CD4-positive, alpha-beta T cell treated with Interferon alpha-2 for 1 hour (primary cell): ENCODE data around the gene SLC7A11.
"Not testable (repeated sequence)": the region's sequence is repeated elsewhere in the genome, so short reads cannot be mapped to it uniquely, and the experiment has no call there.

Source experiments
- DNase-seq, 2 donors: peaks; one replicate each; pipeline ENCODE4 v3.0.0-alpha.2; 2020 to 2022

Gene SLC7A11

DNA sequence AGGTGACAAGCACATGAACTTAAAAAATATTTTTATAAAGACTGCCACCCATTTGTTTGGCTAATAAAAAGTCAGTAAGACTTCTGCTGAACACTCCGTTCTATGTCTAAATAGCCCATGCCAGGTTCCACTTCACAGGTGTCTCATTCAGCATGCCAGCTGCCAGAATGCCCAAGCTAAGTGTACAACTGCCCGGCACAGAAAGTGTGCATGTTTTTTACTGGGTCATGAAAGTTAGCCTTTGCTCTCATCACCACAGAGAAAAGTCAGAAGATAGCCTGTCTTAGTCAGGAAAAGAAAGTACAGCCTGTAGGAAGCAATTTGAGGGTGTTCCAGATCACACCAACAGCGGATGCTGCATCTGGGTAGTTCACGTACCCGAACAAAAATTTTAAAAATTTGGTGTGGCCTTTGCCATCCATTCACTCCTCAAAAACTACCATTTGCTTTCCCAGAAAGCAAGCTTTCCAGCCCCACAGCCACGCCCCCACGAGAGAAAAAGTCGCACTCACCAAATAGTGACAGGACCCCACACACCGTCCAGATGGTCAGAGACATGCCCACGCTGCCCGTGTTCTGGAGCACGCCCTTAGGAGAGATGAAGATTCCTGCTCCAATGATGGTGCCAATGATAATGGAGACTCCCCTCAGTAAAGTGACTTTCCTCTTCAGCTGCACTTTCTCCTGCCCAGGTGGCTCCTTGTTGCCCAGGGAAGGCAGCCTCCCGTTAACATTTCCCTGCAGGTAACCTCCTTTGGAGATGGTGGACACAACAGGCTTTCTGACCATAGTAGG, 671 bp downstream of the SLC7A11 start:
- no peak for DNase-seq

DNA sequence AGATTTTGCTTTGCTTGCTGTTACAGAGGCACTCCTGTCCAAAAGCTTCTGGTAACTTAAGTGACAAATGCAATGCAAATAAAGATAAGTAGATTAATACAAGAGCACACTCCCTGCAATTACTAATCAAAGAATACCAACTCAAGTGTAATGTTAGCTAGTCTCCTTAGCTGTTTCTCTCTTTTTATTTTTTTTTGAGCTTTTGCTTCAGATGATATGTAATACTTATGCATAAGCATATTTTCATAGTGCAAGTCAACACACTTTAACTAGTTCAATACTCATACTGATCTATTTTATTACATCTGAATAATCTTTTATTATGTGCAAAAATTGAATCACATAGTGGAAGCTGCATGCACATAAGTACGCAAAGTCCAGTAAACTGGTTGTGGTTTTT, 2.7 kb downstream of the SLC7A11 start:
- DNase-seq, result no peak

DNA sequence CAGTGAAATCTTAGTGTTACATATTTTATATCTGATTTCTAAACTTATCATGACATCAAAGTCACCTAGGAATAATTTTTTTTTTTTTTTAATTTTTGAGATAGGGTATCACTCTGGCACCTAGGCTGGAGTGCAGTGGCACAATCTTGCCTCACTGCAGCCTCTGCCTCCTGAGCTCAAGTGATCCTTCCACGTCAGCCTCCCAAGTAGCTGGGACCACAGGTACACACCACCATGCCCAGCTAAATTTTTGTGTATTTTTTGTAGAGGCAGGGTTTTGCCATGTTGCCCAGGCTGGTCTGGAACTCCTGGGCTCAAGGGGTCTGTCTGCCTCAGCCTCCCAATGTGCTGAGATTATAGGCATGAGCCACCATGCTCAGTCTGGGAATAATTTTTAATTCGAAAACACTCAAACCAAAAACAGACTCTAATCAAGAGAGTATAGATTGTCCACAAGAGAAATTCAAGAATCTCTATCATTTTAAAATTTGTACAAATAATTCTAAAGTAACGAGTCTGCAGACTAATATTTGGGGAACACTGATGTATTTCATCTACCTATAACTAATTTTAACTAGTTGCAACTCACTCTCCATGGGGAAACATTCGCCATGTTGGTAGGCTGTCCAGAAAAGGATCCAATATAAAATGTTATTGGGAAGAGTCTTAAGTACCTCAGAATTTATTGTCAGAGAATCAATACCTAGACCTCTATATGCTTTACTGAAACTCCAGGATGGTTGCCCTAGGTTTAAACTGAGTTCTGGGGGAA, 3.4 kb downstream of the SLC7A11 start:
- DNase-seq, result no peak

DNA sequence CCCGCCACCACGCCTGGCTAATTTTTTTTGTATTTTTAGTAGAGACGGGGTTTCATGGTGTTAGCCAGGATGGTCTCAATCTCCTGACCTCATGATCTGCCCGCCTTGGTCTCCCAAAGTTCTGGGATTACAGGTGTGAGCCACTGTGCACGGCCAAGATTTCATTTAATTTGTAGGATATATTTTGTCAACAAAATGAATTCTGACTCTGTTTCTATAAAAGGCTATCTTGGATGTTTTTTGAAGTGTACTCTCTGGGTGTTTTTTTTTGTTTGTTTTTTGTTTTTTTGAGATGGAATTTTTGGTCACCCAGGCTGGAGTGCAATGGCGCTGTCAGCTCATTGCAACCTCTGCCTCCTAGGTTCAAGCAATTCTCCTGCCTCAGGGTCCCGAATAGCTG, 5.0 kb downstream of the SLC7A11 start:
- not testable (repeated sequence) for DNase-seq

DNA sequence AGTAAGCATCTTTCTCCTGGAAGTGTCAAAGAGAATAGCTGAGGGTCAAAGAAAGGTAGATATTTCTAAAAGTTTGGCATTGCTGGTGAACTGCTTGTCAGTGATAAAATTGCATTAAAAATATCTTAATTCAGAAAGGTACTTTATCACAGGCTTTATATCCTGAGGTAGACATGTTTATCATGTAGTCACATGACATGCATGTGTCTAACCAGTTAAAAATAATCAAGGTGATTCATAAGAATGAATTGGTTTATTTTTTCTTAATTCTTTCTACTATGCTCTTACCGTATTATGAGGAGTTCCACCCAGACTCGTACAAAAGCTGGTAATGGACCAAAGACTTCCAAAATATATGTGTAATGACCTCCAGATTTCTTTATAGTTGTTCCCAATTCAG, 6.1 kb downstream of the SLC7A11 start:
- no peak for DNase-seq

DNA sequence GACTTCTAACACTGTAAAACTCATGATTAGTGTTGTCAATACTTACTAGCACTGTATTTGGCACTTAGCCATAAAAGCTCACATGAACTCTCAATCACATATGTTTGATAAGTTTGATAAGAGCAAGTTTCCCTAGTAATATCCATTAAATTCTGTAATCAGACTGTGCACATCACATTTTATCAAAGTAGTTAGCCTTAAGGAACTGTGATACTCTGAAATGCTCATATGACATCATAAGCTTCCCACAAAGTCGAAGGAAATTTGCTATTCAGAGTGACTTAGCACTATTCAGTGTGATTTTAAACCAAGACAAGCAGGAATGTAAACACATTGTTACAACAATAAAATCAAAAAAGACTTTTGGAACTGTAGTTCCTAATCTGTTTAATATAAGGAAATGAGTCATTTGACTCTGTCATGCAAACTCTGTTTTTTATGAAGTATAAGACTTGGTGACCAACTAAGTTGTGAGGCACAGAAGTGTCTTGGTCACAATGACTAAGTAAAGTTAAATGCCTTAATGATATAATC, 6.7 kb downstream of the SLC7A11 start:
- DNase-seq, result no peak

DNA sequence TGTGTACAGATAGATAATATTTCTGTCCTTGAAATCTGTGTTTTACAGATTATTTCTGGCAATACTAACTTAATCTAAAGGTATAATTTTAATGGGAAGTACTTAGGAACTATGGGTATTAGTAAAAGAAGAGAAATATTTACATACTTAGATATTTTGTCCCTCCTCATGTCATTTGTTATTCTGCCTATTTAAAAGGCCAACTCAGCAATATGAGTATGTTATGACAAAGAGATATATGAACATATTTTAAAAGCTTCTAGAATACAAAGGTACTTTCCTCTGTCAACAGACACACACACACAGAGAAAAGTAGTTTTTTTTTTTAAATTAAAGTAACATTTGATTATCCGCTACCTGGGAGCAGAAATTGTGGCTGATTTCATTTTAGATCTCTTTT, 7.9 kb downstream of the SLC7A11 start:
- no peak for DNase-seq

DNA sequence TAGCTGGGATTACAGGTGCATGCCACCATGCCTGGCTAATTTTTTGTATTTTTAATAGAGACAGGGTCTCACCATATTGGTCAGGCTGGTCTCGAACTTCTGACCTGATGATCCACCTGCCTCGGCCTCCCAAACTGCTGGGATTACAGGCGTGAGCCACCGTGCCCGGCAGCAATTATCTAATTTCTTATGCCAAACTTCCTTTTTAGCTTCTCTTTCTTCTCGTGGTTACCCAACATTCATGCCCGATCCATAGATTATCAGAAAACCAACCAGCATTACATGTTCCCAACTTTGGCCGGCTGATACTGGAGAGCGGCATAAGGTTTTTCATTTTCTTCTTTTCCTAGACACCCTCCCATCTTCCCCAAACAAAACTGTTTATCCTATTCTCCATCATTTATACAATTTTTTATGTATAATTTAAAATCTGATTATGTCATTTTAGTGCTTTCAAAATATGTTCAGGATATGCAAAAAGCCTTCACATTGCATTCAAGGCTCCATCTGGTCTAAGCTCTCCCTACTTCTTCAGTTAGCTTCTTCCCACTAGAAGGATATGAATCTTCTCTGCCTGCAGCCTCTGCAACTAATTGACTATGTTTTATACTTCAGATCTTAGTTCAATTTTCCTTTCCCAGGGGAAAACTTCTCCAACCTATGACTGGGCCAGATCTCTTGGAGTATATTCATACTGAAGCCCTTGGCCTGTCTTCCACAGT, 8.7 kb downstream of the SLC7A11 start:
- DNase-seq, result no peak

DNA sequence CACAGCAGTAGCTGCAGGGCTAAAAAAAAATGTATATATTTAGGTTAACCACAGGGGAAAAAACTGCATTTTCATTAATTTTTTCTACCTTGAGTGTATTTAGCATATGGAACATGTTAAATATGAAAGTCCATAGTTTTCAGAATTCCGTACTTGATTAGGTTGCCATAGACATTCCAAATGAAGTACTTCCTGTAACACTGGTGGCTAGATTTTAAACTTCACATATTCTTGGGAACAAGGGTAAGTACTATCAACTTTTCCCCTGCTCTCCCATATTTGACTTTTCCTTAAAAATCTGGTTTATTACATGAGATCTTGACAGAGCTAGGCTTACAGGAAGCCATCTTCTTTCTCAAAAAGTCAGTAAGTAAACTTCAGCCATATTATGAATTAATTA, 9.8 kb downstream of the SLC7A11 start:
- DNase-seq, result no peak

DNA sequence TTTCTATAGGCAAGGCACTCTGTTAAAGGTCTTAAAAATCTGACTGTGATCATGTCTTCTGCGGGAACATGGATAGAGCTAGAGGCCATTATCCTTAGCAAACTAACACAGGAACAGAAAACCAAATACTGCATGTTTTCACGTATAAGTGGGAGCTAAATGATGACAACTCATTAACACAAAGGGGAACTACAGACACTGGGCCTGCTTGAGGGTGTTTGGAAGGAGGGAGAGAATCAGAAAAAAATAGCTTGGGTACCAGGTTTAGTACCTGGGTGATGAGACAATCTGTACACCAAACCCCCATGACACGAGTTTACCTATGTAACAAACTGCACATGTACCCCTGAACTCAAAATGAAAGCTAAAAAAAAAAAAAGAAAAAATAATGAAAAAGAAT, 12.1 kb downstream of the SLC7A11 start:
- DNase-seq, result no peak

DNA sequence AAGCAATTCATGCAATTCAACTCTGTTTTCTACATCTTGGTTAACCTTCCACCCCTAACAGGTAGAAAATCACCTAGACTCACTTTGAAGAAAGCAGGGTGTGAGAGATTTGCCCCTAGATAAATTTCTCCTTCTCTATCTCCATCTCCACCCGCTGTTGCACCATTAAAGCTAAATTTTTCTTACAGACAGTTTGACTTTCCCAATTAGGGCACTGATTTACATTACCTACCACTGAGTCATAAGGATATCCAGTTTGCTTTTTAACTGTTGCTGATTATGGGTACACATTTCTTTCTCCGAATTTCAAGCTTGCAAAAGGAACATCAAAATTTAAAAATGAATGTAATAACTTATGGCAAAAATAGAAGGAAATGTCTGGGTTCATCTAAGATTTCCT, 13.0 kb downstream of the SLC7A11 start:
- no peak for DNase-seq

DNA sequence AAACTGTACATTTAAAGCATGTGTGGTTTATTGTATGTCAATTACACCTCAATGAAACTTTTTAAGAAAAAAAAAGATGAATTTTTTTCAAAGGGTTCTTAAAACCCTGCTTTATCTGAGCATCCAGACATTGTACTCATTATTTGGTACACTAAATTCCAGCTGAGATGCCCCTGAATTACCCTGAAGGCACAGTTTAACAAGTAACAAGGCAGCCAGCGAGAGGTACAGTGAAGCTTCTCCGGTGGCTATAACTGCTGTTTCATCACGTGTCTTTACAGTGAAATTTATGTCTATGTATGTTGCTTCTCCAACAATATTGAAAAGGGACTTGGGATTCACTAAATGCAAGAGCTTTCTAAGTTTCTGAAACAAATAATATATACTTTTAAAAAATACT, 15.8 kb downstream of the SLC7A11 start:
- no peak for DNase-seq

DNA sequence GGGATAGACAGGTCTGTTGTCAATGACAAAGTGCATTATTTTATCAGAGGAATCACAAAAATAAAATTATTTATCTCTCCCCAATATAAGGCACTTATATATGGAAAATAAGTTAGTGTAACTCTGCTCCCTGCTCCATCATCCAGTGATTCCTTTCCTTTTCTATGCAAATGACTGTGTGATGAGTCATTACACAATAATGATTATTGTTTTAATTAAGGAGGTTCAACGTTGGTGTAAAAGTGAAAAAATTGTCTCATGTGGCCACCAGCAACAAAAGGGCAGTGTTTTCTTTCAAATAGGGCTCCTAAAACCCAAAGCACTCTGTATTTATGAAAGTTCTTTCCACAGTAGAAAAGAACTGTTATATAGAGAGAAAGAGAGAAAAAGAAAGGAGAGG, 16.7 kb downstream of the SLC7A11 start:
- no peak for DNase-seq

DNA sequence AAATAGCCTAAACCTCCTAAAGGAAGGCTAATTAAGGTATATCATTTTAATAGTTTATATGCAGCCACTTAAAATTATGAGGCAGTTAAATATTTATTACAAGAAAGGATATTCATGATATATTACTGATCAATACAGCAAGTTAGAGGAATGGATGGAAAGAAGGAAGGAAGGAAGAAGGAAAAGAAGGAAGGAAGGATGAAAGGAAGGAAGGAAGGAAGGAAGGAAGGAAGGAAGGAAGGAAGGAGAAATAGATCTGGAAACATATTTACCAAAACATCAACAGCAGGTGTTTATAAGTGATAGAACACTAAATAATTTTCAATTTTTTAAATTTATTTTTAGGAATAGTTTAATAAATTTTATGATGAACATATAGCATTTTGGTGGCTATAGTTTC, 17.5 kb downstream of the SLC7A11 start:
- no peak for DNase-seq

DNA sequence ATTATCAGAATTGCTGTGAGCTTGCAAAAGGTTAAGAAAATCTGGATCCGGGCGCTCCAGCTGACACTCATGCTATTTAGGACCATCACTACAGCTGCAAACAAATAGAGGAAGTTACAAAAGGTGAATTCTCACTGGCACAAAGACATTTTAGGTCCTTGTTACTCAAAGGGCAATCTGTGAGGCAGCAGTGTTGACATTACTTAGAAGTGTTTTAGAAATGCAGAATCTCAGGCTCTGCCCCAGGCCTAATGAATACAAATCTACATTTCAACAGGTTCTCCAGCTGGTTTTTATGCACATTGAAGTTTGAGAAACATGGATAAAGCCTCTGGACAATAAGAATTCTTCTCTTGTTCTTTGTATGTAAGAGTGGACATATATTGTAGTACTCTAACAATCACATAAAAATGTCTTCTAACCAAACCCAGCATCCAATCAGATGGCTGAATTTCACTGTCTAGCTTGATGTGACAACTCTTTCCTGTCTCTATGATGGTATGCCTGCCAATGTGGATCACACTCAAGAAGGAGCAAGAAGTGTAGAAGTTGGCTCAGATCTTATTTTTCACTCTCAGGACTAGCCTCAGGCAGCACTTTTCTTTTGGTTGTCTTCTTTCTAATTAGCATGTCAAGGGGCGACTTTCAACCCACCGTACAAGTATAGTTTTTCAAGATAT, 18.8 kb downstream of the SLC7A11 start:
- no peak for DNase-seq

DNA sequence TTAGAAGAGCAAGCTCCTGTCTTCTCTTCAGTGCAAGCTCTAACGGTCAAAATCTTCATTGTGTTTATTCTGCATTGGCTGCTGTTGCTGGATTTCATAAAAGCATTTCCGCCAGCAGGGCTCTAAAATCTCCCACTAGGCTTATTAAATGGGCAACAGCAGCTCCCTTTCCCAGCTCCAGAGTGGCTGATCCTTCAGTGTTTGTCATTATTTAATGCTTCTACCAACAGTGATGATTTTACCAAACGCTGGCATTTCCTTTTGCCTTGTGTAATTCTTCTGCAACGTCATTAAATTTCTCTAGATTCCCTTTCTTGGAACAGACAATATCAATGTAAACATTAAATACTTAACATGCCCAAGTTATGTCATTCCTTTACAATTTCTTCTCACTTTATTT, 20.1 kb downstream of the SLC7A11 start:
- no peak for DNase-seq

DNA sequence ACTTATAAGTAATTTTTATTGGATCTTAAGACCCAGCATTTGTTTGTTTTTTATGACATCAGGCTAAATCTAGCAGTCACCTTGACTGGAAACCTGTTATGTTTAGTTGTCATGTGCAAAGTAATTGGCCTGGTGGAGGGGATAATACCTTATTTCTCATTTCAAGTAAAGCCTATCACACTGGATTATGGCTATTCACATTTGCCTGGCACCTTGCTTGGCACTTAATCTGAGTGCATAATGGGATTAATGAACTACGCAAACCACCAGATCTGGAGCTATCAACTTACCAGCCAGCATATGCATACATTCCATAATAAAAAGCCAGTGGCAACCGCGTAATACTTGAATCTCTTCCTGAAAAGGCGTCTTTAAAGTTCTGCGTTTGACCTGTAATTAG, 23.2 kb downstream of the SLC7A11 start:
- DNase-seq, result no peak

DNA sequence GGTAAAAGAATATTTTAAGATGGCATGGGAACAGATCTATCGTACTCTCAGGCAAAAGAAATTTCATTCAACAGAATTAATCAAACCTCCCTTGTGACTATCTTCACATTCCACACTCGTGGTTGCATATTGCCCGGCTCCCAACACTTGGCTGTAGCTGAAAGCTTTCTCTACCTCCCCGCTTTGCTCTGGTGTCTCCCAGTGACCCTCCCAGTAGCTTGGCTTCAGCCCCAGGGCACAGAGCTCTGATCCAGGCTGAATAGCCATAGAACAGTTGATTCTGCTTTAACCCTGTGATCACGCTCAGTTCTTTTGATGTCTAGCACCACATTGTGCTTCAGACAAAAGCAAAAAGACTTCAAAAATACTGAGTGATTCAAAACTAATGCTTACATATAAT, 24.6 kb downstream of the SLC7A11 start:
- no peak for DNase-seq

DNA sequence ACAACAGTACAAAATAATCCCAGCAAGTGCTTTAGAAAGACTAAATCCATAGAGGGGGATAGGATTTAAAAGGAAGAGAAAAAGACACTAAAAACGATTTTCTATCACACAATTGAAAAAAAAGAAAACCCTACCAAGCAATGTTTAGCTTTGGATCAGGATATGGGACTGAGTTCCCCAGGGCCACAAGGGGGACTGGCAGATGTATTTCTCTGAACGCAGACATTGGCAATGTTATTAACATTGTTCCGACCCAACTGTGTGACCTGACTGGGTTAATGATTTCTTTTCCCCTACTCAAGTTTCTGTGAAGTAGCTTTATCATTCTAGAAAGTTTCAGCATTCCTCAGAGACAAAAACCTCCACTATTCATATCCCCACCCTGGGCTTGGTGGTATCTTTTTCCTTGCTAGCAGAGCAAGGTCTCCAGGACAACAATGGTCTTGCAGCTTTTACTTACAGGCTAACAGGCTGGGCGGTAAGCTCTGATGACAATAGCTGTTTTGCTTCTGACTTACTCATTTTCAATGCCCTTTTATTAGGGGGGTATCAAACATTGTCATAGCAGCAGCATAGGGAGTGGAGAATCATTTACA, 25.8 kb downstream of the SLC7A11 start:
- no peak for DNase-seq

DNA sequence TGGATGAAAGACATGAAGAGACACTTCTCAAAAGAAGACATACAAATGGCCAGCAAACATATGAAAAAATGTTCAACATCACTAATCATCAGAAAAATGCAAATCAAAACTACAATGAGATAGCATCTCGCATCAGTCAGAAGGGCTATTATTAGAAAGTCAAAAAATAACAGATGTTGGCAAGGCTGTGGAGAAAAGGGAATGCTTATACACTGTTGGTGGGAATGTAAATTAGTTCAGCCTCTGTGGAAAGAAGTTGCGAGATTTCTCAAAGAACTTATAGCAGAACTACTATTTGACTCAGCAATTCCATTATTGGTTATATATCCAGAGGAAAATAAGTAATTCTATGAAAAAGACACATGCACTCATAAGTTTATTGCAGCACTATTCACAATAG, 31.6 kb downstream of the SLC7A11 start:
- not testable (repeated sequence) for DNase-seq

DNA sequence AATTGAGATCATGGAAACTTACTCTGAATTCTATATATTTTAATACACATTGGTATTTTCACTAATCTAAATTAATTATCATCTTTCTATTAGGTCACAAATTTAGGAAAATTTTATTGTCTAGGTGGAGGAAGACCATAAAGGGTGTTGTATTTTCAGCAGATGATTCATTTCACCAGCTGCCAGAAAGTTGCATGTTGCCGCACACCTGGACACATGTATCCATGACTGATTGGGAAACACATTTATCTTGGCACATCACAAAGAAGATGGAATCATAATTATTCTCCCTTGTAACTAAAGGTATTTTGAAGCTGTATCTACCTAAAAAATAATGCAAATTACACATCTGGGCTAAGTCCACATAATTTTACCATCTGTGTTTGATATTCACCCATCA, 33.1 kb downstream of the SLC7A11 start:
- no peak for DNase-seq

DNA sequence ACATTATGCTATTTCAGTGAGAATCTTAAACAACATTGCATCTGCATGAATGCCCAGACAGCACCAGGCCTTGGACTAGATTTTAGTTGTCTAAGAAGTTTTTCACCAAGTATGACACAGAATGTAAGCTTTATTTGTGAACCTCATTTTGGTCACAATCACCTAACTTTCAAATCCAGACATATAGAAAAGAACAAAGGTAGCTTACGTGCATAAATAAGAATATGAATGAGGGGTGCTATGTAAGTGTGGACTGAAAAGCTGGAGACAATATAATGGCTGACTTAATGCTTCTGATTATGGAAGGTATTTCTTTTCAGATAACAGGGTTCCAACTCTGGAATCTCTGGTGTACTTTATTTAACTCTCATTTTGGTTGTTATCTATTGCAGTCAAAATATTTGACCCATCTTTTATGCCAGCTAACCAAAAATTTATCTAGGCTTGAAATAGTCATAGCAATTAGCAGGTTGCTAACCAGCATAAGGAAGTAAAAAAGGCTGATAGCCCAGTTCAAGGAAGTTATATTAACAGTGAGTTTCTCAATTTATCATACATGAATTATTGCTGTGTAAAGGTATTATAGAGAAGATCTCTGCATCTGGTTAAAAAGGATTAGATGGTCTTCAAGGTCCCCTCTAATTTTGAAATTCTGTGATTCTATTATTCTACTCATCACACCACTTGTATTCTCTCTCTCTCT, 36.5 kb downstream of the SLC7A11 start:
- no peak for DNase-seq
